Psoas muscle (tissue), 8 donors: ENCODE data around the gene FBXO22. TPM values are rescaled to one million over a fixed set of nuclear protein-coding genes. Genes with fewer than 3 reads are reported as not detected.
"Not testable (repeated sequence)": the region's sequence is repeated elsewhere in the genome, so short reads cannot be mapped to it uniquely, and the experiment has no call there.

Experiments
- ATAC-seq, 4 donors: fragments of 200-7000 bp; cut with Tn5 transposase; one replicate each; pipeline ENCODE4 v1.9.1; 2020; ENCODE audit warnings: moderate library complexity in 3 of 4, mild to moderate bottlenecking in 2 of 4
- DNase-seq, 2 donors: peaks; one replicate each; pipeline ENCODE4 v3.0.0-alpha.2; 2020
- H3K27ac ChIP-seq: fragments of 200-600 bp; one replicate; pipeline ENCODE4 v1.8.0; 2022
- H3K27me3 ChIP-seq, 3 donors: fragments of 200-600 bp in 1 of 3; one replicate each; pipeline versions ENCODE4 v1.6.1 to v1.8.0; 2013 to 2022; ENCODE audit warnings: low read length in 2 of 3, mild to moderate bottlenecking in 2 of 3, moderate library complexity in 1 of 3; ENCODE audit not compliant: insufficient read depth in 3 of 3
- H3K36me3 ChIP-seq, 2 donors: fragments of 200-600 bp in 1 of 2; one replicate each; pipeline versions ENCODE4 v1.6.1 to v1.8.0; 2013 to 2022; ENCODE audit warnings: low read depth in 1 of 2, mild to moderate bottlenecking in 1 of 2, moderate library complexity in 1 of 2; ENCODE audit not compliant: insufficient read depth in 1 of 2
- H3K4me1 ChIP-seq: fragments of 200-600 bp; one replicate; pipeline ENCODE4 v1.8.0; 2022
- H3K4me3 ChIP-seq: fragments of 200-600 bp; one replicate; pipeline ENCODE4 v1.8.0; 2022; ENCODE audit warnings: mild to moderate bottlenecking
- H3K9me3 ChIP-seq: fragments of 200-600 bp; one replicate; pipeline ENCODE4 v1.8.0; 2022
- WGBS, 3 donors: extraction: QIAGEN DNeasy Blood & Tissue Kit; methylation state at CpG; one replicate each; pipeline versions ENCODE4 v1.1.6 to v1.1.7; 2013; 5-methylcytosine and 5-hydroxymethylcytosine counted together
- intact Hi-C, 2 donors: fragments of 100-400 bp; cut with DNase I; formaldehyde crosslinking; loops; one replicate each; pipeline versions ENCODE4 v1.11.0 to v1.14.2; 2022
- polyA plus RNA-seq, 3 donors: library from polyadenylated mRNA; stranded (reverse); fragments of 200-250 nt; gene quantifications; one replicate each; pipeline ENCODE4 v1.2.3, GENCODE V29; 2013
- total RNA-seq, 4 donors: library from RNA; stranded (reverse); fragmentation: NEBNext Ultra II Directional in 2 of 4; extraction: Animal tissue kit (Norgen Biotek cat#: 25700) in 2 of 4; gene quantifications; one replicate each; pipeline versions ENCODE4 v1.2.1 to v1.2.4, GENCODE V29; 2021 to 2023
- TF ChIP-seq, protein P1 (sequence below): fragments of 200-600 bp; IDR thresholded peaks from one replicate; pipeline ENCODE4 v1.8.0; 2022; ENCODE audit warnings: antibody characterized with exemption
- donor health status: healthy with polysubstance abuse.
- donor health status: DM: no; HTN: no; CAD: no; lungs with moderate emphysema.
- donor health status: Bipolar disorder and iron deficiency.
- donor health status: healthy.
- donor health status: DM: yes; HTN: yes; CAD: no.
- donor health status: DM: no; HTN: no; CAD: no.
- donor health status: DM: no; HTN: no; CAD: no.
- donor health status: DM: yes; HTN: yes; CAD: no.

The FBXO22 gene
- total and polyA plus RNA-seq, 7 donors = 13.3 to 35.6 (median 15.3) TPM

DNA sequence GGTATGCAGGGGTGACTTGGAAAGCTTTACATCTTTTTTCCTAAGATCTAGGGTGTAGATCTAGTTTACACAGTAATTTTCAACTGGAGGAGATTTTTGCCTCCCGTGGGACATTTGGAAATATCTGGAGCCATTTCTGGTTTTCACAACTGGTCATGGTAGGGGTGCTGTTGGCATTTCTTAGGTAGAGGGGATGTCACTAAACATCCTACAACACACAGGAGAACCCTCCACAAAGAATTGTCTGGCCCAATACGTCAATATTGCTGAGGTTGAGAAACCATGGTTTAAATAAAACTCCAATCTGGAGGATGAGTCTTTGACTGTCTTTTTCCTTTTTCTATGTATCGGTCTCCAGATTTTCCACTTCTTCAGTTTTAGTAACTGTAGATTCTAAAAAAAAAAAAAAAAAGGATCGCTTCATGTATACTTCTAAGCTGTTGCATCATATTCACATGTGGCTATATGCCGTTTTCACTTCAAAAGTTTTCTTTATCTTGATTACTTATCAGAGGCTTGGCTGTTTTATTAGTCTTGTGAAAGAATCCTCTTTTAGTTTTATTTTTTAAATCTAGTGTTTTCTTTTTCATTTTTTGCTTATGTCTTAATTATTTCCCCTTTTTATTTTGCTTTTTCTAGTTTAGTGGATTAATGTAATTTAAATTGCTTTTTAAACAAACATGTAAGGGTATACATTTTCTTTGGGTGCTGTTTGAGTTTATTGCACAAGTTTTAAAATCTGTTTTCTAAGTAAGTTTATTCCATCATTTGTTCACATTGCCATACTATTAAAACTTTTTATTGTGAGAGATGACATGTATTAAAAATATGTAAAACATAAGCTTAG lies 39.2 kb upstream of the FBXO22 start:
- no peak overlapping the region for H3K27ac ChIP-seq
- peaks cover 6% of the 10 kb centered on the region for H3K4me1 ChIP-seq
- H3K27me3 ChIP-seq = no peaks in the 10 kb centered on the region
- TF ChIP-seq, protein P1, sequence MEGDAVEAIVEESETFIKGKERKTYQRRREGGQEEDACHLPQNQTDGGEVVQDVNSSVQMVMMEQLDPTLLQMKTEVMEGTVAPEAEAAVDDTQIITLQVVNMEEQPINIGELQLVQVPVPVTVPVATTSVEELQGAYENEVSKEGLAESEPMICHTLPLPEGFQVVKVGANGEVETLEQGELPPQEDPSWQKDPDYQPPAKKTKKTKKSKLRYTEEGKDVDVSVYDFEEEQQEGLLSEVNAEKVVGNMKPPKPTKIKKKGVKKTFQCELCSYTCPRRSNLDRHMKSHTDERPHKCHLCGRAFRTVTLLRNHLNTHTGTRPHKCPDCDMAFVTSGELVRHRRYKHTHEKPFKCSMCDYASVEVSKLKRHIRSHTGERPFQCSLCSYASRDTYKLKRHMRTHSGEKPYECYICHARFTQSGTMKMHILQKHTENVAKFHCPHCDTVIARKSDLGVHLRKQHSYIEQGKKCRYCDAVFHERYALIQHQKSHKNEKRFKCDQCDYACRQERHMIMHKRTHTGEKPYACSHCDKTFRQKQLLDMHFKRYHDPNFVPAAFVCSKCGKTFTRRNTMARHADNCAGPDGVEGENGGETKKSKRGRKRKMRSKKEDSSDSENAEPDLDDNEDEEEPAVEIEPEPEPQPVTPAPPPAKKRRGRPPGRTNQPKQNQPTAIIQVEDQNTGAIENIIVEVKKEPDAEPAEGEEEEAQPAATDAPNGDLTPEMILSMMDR = no peak
- H3K4me3 ChIP-seq = no peak overlapping the region
- no peaks in the 10 kb centered on the region for H3K9me3 ChIP-seq
- H3K36me3 ChIP-seq = peaks cover 0 to 8% of the 10 kb centered on the region in 2 donors
- DNase-seq = no peak
- WGBS, 3 donors = 90 to 96% (median 90%) methylated on average over 5 of the region's 5 CpGs
- intact Hi-C loops = no loop called here
- no peak for ATAC-seq

GRCh38 chr15:75866045-75866444 lies 37.6 kb upstream of the FBXO22 start:
- H3K27me3 ChIP-seq, H3K9me3 ChIP-seq, ATAC-seq, H3K4me1 ChIP-seq, H3K4me3 ChIP-seq, intact Hi-C loops, H3K36me3 ChIP-seq, H3K27ac ChIP-seq, DNase-seq: not testable (repeated sequence)
- 79 to 84% (median 82%) methylated on average over 1 of the region's 1 CpG for WGBS, 3 donors

DNA sequence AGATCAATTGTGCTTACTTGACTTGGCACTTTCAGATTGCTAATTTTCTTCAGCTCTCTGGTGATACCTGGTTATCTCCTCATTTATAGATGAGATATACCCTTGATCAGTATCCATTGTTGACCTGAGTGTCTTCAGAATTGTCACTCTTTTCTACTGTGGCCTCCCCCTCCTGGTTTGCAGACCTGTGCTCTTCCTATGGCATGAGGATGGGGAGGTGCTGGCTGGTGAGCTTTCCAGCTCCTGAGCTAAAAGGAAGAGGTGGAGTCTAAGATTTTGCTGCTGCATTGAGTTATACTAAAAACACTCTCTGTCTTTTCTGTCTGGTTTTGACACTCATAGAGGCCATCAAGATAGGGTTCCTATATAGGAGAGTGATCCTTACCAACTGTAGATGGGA lies 36.8 kb upstream of the FBXO22 start:
- no peaks in the 10 kb centered on the region for H3K9me3 ChIP-seq
- H3K36me3 ChIP-seq = peaks cover 0 to 9% of the 10 kb centered on the region in 2 donors
- intact Hi-C loops = no loop called here
- peaks cover under 1% of the 10 kb centered on the region for H3K4me1 ChIP-seq
- ATAC-seq (no peak), DNase-seq (no peak)
- H3K27me3 ChIP-seq = no peaks in the 10 kb centered on the region
- H3K27ac ChIP-seq = no peak overlapping the region
- H3K4me3 ChIP-seq = no peak overlapping the region
- TF ChIP-seq, protein P1 = no peak

GRCh38 chr15:75867449-75867848 lies 36.2 kb upstream of the FBXO22 start:
- intact Hi-C loops = no loop called here
- WGBS, 3 donors = 63 to 70% (median 63%) methylated on average over 4 of the region's 4 CpGs

GRCh38 chr15:75868019-75868418 lies 35.7 kb upstream of the FBXO22 start:
- TF ChIP-seq, protein P1 = no peak
- WGBS, 3 donors = 93 to 98% (median 95%) methylated on average over 3 of the region's 3 CpGs
- Histone ChIP-seq H3K27ac (no peak overlapping the region), H3K9me3 (no peaks in the 10 kb centered on the region), H3K4me3 (no peak overlapping the region), H3K27me3 (no peaks in the 10 kb centered on the region), H3K4me1 (no peaks in the 10 kb centered on the region), H3K36me3 (peaks cover 0 to 9% of the 10 kb centered on the region in 2 donors)
- ATAC-seq (no peak), DNase-seq (no peak)
- intact Hi-C loops = no loop called here

More at GRCh38 chr15:75867449-75867848, 36.2 kb upstream of the FBXO22 start:
- ATAC-seq = no peak
- H3K4me1 ChIP-seq = no peaks in the 10 kb centered on the region
- TF ChIP-seq, protein P1 = no peak
- no peaks in the 10 kb centered on the region for H3K9me3 ChIP-seq
- no peak for DNase-seq
- H3K4me3 ChIP-seq = no peak overlapping the region
- H3K36me3 ChIP-seq = peaks cover 0 to 9% of the 10 kb centered on the region in 2 donors
- H3K27ac ChIP-seq = no peak overlapping the region
- no peaks in the 10 kb centered on the region for H3K27me3 ChIP-seq
